HepG2 (cell line): Measurements from ENCODE around the gene CALR. TPM values are rescaled to one million over a fixed set of nuclear protein-coding genes. Genes with fewer than 3 reads are reported as not detected.

Experiments
- ARHGAP35 ChIP-seq: sonication (generic); formaldehyde crosslinking; IDR thresholded peaks from 2 replicates; pipeline ENCODE4 v1.9.0; 2022; ENCODE audit warnings: mild to moderate bottlenecking, inconsistent platforms, moderate library complexity, missing genetic modification reagents, borderline replicate concordance
- ERF ChIP-seq: IDR thresholded peaks from 2 replicates; pipeline ENCODE4 v1.6.1; 2018; ENCODE audit warnings: missing biosample characterization, missing genetic modification reagents
- JUN ChIP-seq: sonication (generic); formaldehyde crosslinking; IDR thresholded peaks from 2 replicates; pipeline ENCODE4 v1.4.0; 2020; ENCODE audit warnings: mild to moderate bottlenecking, missing genetic modification reagents
- SOX6 ChIP-seq, 2 experiments: fragments of 450-650 bp in 1 of 2; sonication (generic) in 1 of 2; formaldehyde crosslinking in 1 of 2; IDR thresholded peaks; 2 replicates each; pipeline versions ENCODE4 v1.4.0 to v1.6.1; 2017 to 2020; ENCODE audit warnings: antibody characterized with exemption in 1 of 2, mild to moderate bottlenecking in 1 of 2, missing genetic modification reagents in 1 of 2
- ZEB1 ChIP-seq: IDR thresholded peaks from 2 replicates; pipeline ENCODE4 v1.6.1; 2012; ENCODE audit warnings: mild to moderate bottlenecking, low read depth, inconsistent platforms; ENCODE audit not compliant: insufficient replicate concordance
- ZNF20 ChIP-seq: sonication (generic); formaldehyde crosslinking; IDR thresholded peaks from 2 replicates; pipeline ENCODE4 v1.4.0; 2020; ENCODE audit warnings: mild to moderate bottlenecking, moderate library complexity, missing genetic modification reagents
- ZNF501 ChIP-seq: sonication (generic); formaldehyde crosslinking; IDR thresholded peaks from 2 replicates; pipeline ENCODE4 v1.5.1; 2020; ENCODE audit warnings: mild to moderate bottlenecking, moderate library complexity, missing genetic modification reagents
- ZNF513 ChIP-seq: sonication (generic); formaldehyde crosslinking; conservative IDR thresholded peaks from 2 replicates; pipeline ENCODE4 v1.5.0; 2020; ENCODE audit warnings: missing genetic modification reagents
- ZNF709 ChIP-seq: sonication (generic); formaldehyde crosslinking; IDR thresholded peaks from 2 replicates; pipeline ENCODE4 v1.5.0; 2020; ENCODE audit warnings: mild to moderate bottlenecking, missing genetic modification reagents
- ZNF83 ChIP-seq: sonication (generic); formaldehyde crosslinking; IDR thresholded peaks from 2 replicates; pipeline ENCODE4 v1.4.0; 2020; ENCODE audit warnings: missing genetic modification reagents, mild to moderate bottlenecking, borderline replicate concordance
- polyA plus RNA-seq, 8 experiments: library from polyadenylated mRNA; depleted of rRNA in 3 of 8; stranded (reverse) in 7 of 8; unstranded in 1 of 8; fragments of >200 nt; fragmentation: Illumina TruSeq in 4 of 8; extraction: Trizol in 4 of 8; gene quantifications; 2 replicates each; pipeline versions ENCODE4 v1.2.1 to v1.2.3, GENCODE V29; 2011 to 2016; ENCODE audit warnings: low read depth in 4 of 8, missing spikeins in 1 of 8, mixed read lengths in 1 of 8; ENCODE audit not compliant: insufficient read depth in 1 of 8
- total RNA-seq, 5 experiments: library from RNA; depleted of rRNA; stranded (reverse); fragments of >200 nt; fragmentation: Illumina TruSeq; extraction: Trizol; gene quantifications; 2 replicates each; pipeline ENCODE4 v1.2.3, GENCODE V29; 2016; ENCODE audit warnings: low read depth in 1 of 5
- TF ChIP-seq, protein P1 (sequence below): sonication (generic); formaldehyde crosslinking; IDR thresholded peaks from 2 replicates; pipeline ENCODE4 v1.5.0; 2020; ENCODE audit warnings: mild to moderate bottlenecking, missing genetic modification reagents
- TF ChIP-seq, protein P2 (sequence below): IDR thresholded peaks from 2 replicates; pipeline ENCODE4 v1.6.1; 2016; ENCODE audit warnings: missing compliant biosample characterization, missing genetic modification reagents, borderline replicate concordance
- TF ChIP-seq, protein P3 (sequence below): sonication (generic); formaldehyde crosslinking; IDR thresholded peaks from 2 replicates; pipeline ENCODE4 v1.9.0; 2021; ENCODE audit warnings: mild to moderate bottlenecking, missing genetic modification reagents
- TF ChIP-seq, protein P4 (sequence below): sonication (generic); formaldehyde crosslinking; IDR thresholded peaks from 2 replicates; pipeline ENCODE4 v1.5.1; 2020; ENCODE audit warnings: missing genetic modification reagents, mild to moderate bottlenecking, borderline replicate concordance

The CALR gene
- total and polyA plus RNA-seq, 2 of the 13 experiments (the other 11 are each of a cell fraction or from before 2014, with no cell fraction given): 898 to 934 TPM

DNA sequence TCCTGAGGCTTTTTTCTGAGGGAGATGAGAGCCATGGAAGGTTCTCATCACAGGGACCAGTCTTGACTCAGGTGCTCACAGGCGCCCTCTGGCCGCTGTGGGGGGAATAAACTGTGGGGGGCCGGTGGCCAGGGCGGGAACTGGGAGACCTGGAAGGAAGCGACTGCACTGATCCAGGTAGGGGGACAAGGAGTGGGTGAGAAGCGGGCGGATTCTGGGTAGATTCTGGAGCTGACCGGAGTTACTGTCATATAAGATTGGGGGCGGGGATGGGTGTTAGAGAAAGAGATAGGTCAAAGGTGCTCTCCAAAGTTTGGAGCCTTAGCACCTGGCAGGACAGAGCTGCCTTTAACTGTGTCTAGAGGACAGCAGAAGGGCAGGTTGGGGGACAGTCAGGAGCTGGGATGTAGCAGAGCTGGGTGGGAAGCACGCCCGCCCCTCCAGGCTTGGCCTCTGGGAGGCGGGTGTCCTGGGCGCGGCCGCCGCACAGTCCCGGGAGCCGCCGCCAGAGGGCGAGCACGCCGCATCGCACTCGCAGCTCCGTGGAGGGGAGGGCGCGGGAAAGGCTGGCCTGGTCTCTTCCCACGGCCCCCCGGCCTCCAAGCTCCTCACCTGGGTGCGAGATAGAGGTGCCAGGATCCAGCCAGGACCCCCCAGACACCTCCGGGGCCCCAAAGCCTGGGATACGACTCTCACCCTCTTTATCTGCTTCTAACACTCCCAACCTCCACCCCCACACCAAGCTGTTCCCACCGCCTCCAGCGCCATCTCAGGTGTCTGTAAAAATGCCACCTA, 26.8 kb downstream of the CALR start (continued):
- TF ChIP-seq, protein P1, sequence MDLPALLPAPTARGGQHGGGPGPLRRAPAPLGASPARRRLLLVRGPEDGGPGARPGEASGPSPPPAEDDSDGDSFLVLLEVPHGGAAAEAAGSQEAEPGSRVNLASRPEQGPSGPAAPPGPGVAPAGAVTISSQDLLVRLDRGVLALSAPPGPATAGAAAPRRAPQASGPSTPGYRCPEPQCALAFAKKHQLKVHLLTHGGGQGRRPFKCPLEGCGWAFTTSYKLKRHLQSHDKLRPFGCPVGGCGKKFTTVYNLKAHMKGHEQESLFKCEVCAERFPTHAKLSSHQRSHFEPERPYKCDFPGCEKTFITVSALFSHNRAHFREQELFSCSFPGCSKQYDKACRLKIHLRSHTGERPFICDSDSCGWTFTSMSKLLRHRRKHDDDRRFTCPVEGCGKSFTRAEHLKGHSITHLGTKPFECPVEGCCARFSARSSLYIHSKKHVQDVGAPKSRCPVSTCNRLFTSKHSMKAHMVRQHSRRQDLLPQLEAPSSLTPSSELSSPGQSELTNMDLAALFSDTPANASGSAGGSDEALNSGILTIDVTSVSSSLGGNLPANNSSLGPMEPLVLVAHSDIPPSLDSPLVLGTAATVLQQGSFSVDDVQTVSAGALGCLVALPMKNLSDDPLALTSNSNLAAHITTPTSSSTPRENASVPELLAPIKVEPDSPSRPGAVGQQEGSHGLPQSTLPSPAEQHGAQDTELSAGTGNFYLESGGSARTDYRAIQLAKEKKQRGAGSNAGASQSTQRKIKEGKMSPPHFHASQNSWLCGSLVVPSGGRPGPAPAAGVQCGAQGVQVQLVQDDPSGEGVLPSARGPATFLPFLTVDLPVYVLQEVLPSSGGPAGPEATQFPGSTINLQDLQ (CRISPR knock-in tag): 0 out of 2 replicates have a peak, but pooled peaks have one; percentile 72
- TF ChIP-seq ARHGAP35 (CRISPR knock-in tag) (peak; percentile 20; the same call in 1 of the 2 replicates), ZNF501 (CRISPR knock-in tag) (peak; percentile 63), ERF (CRISPR knock-in tag) (peak; percentile 70; the same call in 1 of the 2 replicates), ZEB1 (peak; percentile 70), ZNF513 (CRISPR knock-in tag) (no peak), ZNF20 (CRISPR knock-in tag) (no peak), SOX6 (IDR thresholded peaks at IDR 0.05) (no peak), SOX6 (CRISPR knock-in tag; IDR thresholded peaks at IDR 0.05) (peak; percentile 32), ZNF709 (CRISPR knock-in tag) (peak; percentile 43; the same call in 1 of the 2 replicates), ZNF83 (CRISPR knock-in tag) (0 out of 2 replicates have a peak, but pooled peaks have one; percentile 32), JUN (CRISPR knock-in tag) (no peak)
- TF ChIP-seq, protein P2, sequence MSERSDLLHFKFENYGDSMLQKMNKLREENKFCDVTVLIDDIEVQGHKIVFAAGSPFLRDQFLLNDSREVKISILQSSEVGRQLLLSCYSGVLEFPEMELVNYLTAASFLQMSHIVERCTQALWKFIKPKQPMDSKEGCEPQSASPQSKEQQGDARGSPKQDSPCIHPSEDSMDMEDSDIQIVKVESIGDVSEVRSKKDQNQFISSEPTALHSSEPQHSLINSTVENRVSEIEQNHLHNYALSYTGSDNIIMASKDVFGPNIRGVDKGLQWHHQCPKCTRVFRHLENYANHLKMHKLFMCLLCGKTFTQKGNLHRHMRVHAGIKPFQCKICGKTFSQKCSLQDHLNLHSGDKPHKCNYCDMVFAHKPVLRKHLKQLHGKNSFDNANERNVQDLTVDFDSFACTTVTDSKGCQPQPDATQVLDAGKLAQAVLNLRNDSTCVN: no peak
- TF ChIP-seq, protein P3, sequence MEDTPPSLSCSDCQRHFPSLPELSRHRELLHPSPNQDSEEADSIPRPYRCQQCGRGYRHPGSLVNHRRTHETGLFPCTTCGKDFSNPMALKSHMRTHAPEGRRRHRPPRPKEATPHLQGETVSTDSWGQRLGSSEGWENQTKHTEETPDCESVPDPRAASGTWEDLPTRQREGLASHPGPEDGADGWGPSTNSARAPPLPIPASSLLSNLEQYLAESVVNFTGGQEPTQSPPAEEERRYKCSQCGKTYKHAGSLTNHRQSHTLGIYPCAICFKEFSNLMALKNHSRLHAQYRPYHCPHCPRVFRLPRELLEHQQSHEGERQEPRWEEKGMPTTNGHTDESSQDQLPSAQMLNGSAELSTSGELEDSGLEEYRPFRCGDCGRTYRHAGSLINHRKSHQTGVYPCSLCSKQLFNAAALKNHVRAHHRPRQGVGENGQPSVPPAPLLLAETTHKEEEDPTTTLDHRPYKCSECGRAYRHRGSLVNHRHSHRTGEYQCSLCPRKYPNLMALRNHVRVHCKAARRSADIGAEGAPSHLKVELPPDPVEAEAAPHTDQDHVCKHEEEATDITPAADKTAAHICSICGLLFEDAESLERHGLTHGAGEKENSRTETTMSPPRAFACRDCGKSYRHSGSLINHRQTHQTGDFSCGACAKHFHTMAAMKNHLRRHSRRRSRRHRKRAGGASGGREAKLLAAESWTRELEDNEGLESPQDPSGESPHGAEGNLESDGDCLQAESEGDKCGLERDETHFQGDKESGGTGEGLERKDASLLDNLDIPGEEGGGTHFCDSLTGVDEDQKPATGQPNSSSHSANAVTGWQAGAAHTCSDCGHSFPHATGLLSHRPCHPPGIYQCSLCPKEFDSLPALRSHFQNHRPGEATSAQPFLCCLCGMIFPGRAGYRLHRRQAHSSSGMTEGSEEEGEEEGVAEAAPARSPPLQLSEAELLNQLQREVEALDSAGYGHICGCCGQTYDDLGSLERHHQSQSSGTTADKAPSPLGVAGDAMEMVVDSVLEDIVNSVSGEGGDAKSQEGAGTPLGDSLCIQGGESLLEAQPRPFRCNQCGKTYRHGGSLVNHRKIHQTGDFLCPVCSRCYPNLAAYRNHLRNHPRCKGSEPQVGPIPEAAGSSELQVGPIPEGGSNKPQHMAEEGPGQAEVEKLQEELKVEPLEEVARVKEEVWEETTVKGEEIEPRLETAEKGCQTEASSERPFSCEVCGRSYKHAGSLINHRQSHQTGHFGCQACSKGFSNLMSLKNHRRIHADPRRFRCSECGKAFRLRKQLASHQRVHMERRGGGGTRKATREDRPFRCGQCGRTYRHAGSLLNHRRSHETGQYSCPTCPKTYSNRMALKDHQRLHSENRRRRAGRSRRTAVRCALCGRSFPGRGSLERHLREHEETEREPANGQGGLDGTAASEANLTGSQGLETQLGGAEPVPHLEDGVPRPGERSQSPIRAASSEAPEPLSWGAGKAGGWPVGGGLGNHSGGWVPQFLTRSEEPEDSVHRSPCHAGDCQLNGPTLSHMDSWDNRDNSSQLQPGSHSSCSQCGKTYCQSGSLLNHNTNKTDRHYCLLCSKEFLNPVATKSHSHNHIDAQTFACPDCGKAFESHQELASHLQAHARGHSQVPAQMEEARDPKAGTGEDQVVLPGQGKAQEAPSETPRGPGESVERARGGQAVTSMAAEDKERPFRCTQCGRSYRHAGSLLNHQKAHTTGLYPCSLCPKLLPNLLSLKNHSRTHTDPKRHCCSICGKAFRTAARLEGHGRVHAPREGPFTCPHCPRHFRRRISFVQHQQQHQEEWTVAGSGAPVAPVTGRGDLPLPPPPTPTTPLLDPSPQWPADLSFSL: 0 out of 2 replicates have a peak, but pooled peaks have one; percentile 42
- TF ChIP-seq, protein P4, sequence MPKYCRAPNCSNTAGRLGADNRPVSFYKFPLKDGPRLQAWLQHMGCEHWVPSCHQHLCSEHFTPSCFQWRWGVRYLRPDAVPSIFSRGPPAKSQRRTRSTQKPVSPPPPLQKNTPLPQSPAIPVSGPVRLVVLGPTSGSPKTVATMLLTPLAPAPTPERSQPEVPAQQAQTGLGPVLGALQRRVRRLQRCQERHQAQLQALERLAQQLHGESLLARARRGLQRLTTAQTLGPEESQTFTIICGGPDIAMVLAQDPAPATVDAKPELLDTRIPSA (CRISPR knock-in tag): 0 out of 2 replicates have a peak, but pooled peaks have one; percentile 33
